Endothelial cell of umbilical vein (primary cell): Measurements from ENCODE around the gene MACROH2A2. TPM values are rescaled to one million over a fixed set of nuclear protein-coding genes. Genes with fewer than 3 reads are reported as not detected.

Source experiments
- BruUV-seq: library from RNA; stranded (reverse); fragments of 400-500 nt; replicated peaks from 2 replicates; lab custom pipeline; 2021; lab: Mats Ljungman, UMichigan
- CTCF ChIA-PET: fragments of 300-600, 350-600 bp; sonication (Branson Sonifier 250); formaldehyde crosslinking; loops from one replicate; lab custom pipeline; 2021; ENCODE audit warnings: antibody characterized with exemption, inconsistent platforms; lab: Charles Lee
- POLR2A ChIA-PET: fragments of 300-600, 350-600 bp; sonication (Branson Sonifier 250); formaldehyde crosslinking; loops from one replicate; lab custom pipeline; 2021; ENCODE audit warnings: antibody characterized with exemption, inconsistent platforms; lab: Charles Lee
- DNase-seq: peaks from one replicate; pipeline ENCODE4 v3.0.0-alpha.2; 2011; ENCODE audit warnings: low read depth, low spot score
- FAIRE-seq: peaks from 2 replicates; lab custom pipeline; 2011; peaks lifted over from hg19 to GRCh38; lab: Jason Lieb, UNC
- H2AFZ ChIP-seq: 2 replicates; pipeline ENCODE4 v1.6.0; 2012; ENCODE audit warnings: low read depth, low read length, control low read depth, inconsistent platforms
- H3K27ac ChIP-seq: 2 replicates; pipeline ENCODE4 v1.5.1; 2011; ENCODE audit warnings: low read depth, mild to moderate bottlenecking, control low read depth, low read length, moderate library complexity; ENCODE audit not compliant: insufficient read depth
- H3K27me3 ChIP-seq, 2 experiments: 2 replicates each; pipeline versions ENCODE4 v1.6.0 to v1.6.1; 2011; ENCODE audit warnings: low read length in 2 of 2, mixed read lengths in 1 of 2; ENCODE audit not compliant: control insufficient read depth in 2 of 2, insufficient read depth in 2 of 2
- H3K36me3 ChIP-seq, 2 experiments: 2 replicates in 1 of 2; 3 replicates in 1 of 2; pipeline ENCODE4 v1.5.1; 2011; ENCODE audit warnings: low read length in 2 of 2, mild to moderate bottlenecking in 1 of 2, moderate library complexity in 1 of 2; ENCODE audit not compliant: control insufficient read depth in 2 of 2, insufficient read depth in 2 of 2; ENCODE audit errors: extremely low read depth in 1 of 2
- H3K4me1 ChIP-seq: 3 replicates; pipeline ENCODE4 v1.5.1; 2011; ENCODE audit warnings: mild to moderate bottlenecking, low read length; ENCODE audit not compliant: control insufficient read depth, insufficient read depth; ENCODE audit errors: extremely low read depth
- H3K4me2 ChIP-seq: 2 replicates; pipeline ENCODE4 v1.6.1; 2011; ENCODE audit warnings: low read length, control low read depth, mixed read lengths; ENCODE audit not compliant: insufficient read depth
- H3K4me3 ChIP-seq, 3 experiments: fragments of 200-600 bp in 1 of 3; sonication (generic), shearing (Covaris generic) in 1 of 3; replicated peaks in 1 of 3; 2 replicates each; pipeline ENCODE4 v1.5.1; 2011 to 2016; ENCODE audit warnings: control low read depth in 3 of 3, low read length in 3 of 3, mild to moderate bottlenecking in 2 of 3, inconsistent platforms in 1 of 3, low read depth in 1 of 3, moderate library complexity in 1 of 3; ENCODE audit not compliant: insufficient read depth in 1 of 3
- H3K79me2 ChIP-seq: 2 replicates; pipeline ENCODE4 v1.6.0; 2012; ENCODE audit warnings: low read length, inconsistent platforms; ENCODE audit not compliant: control insufficient read depth, insufficient read depth
- H3K9ac ChIP-seq: replicated peaks from 2 replicates; pipeline ENCODE3; 2011; ENCODE audit warnings: low read length, control low read depth; ENCODE audit not compliant: insufficient read depth; ENCODE audit errors: extremely low read depth
- H3K9me1 ChIP-seq: replicated peaks from 3 replicates; pipeline ENCODE4 v1.6.0; 2011; ENCODE audit warnings: mild to moderate bottlenecking, low read length; ENCODE audit not compliant: control insufficient read depth, insufficient read depth; ENCODE audit errors: extremely low read depth
- H3K9me3 ChIP-seq: replicated peaks from 2 replicates; pipeline ENCODE4 v1.5.1; 2012; ENCODE audit warnings: low read length, inconsistent platforms; ENCODE audit not compliant: control insufficient read depth, insufficient read depth
- H4K20me1 ChIP-seq: replicated peaks from 2 replicates; pipeline ENCODE3; 2011; ENCODE audit warnings: mild to moderate bottlenecking, low read length; ENCODE audit not compliant: control insufficient read depth, insufficient read depth; ENCODE audit errors: extremely low read depth
- EZH2 ChIP-seq: IDR thresholded peaks from 2 replicates; pipeline ENCODE4 v1.6.1; 2012; ENCODE audit warnings: borderline replicate concordance, low read depth, mild to moderate bottlenecking, moderate library complexity, low read length, inconsistent platforms; ENCODE audit not compliant: severe bottlenecking
- FOS ChIP-seq: IDR thresholded peaks from 2 replicates; pipeline ENCODE4 v1.6.1; 2011; ENCODE audit warnings: mild to moderate bottlenecking, low read length, moderate library complexity, borderline replicate concordance; ENCODE audit not compliant: insufficient read depth
- GATA2 ChIP-seq: IDR thresholded peaks from 2 replicates; pipeline ENCODE4 v1.7.0; 2011; ENCODE audit warnings: low read depth, mild to moderate bottlenecking, moderate library complexity, mixed read lengths, low read length; ENCODE audit not compliant: insufficient read length, insufficient read depth
- JUN ChIP-seq: IDR thresholded peaks from 2 replicates; pipeline ENCODE4 v1.6.1; 2011; ENCODE audit warnings: borderline replicate concordance, low read depth; ENCODE audit not compliant: insufficient read length, insufficient read depth
- MYC ChIP-seq: IDR thresholded peaks from one replicate; pipeline ENCODE4 v1.6.1; 2011; ENCODE audit warnings: mild to moderate bottlenecking, low read depth, low read length
- POLR2A ChIP-seq: IDR thresholded peaks from 2 replicates; pipeline ENCODE4 v1.6.1; 2012; ENCODE audit warnings: low read depth, mild to moderate bottlenecking, control low read depth, low read length
- POLR2AphosphoS5 ChIP-seq: IDR thresholded peaks from 2 replicates; pipeline ENCODE4 v1.6.1; 2012; ENCODE audit warnings: low read depth, mild to moderate bottlenecking, control low read depth, low read length, moderate library complexity; ENCODE audit not compliant: insufficient read depth
- dilution Hi-C: fragments of 300-500 bp; cut with MboI; formaldehyde crosslinking; loops from one replicate; pipeline ENCODE4 v1.15.0; 2019; ENCODE audit warnings: low sequenced_read_pairs; ENCODE audit not compliant: extremely low pct_ligation_motif_present
- intact Hi-C: fragments of 100-400 bp; cut with micrococcal nuclease; formaldehyde crosslinking; loops from one replicate; pipeline ENCODE4 v1.10.0; 2022
- polyA plus RNA-seq, 4 experiments: library from polyadenylated mRNA; depleted of rRNA in 3 of 4; stranded (reverse) in 3 of 4; unstranded in 1 of 4; fragments of >200 nt; gene quantifications; 2 replicates each; pipeline versions ENCODE4 v1.2.1 to v1.2.3, GENCODE V29; 2011 to 2012; ENCODE audit warnings: missing spikeins in 1 of 4
- total RNA-seq: library from RNA; stranded (reverse); gene quantifications from 2 replicates; pipeline ENCODE4 v1.2.3, GENCODE V29; 2021
- TF ChIP-seq, protein P1 (sequence below), 2 donors: IDR thresholded peaks; 1 replicate in 1 of 2; 2 replicates in 1 of 2; pipeline ENCODE4 v1.5.1; 2011; ENCODE audit warnings: low read length in 2 of 2, mild to moderate bottlenecking in 2 of 2, moderate library complexity in 2 of 2, control low read depth in 1 of 2, inconsistent platforms in 1 of 2, low read depth in 1 of 2; ENCODE audit not compliant: insufficient read depth in 1 of 2; ENCODE audit errors: extremely low read depth in 1 of 2
- TF ChIP-seq, protein P2 (sequence below): IDR thresholded peaks from 2 replicates; pipeline ENCODE4 v1.6.1; 2011; ENCODE audit not compliant: insufficient read depth, insufficient read length

The MACROH2A2 gene
- total and polyA plus RNA-seq, 2 donors (not counting 3 experiments of a cell fraction or from before 2014, with no cell fraction given), result 0.08 TPM; not detected in 1

GRCh38 chr10:70031215-70031614 is 21.4 kb upstream of the MACROH2A2 start:
- dilution Hi-C loops, result no loop called here
- no peak overlapping the region for H3K4me3 ChIP-seq
- DNase-seq, result no peak
- no peak overlapping the region for H3K27ac ChIP-seq
- no peak overlapping the region for H3K9ac ChIP-seq
- no TSS peak for BruUV-seq
- no peaks in the 10 kb centered on the region for H3K79me2 ChIP-seq
- POLR2A ChIA-PET, result no interaction called here
- H3K4me1 ChIP-seq, result no peaks in the 10 kb centered on the region
- H3K4me2 ChIP-seq, result no peak overlapping the region
- TF ChIP-seq MYC, result no peak
- no peak for TF ChIP-seq POLR2AphosphoS5
- no peak for TF ChIP-seq EZH2
- TF ChIP-seq GATA2, result no peak
- TF ChIP-seq, protein P1, sequence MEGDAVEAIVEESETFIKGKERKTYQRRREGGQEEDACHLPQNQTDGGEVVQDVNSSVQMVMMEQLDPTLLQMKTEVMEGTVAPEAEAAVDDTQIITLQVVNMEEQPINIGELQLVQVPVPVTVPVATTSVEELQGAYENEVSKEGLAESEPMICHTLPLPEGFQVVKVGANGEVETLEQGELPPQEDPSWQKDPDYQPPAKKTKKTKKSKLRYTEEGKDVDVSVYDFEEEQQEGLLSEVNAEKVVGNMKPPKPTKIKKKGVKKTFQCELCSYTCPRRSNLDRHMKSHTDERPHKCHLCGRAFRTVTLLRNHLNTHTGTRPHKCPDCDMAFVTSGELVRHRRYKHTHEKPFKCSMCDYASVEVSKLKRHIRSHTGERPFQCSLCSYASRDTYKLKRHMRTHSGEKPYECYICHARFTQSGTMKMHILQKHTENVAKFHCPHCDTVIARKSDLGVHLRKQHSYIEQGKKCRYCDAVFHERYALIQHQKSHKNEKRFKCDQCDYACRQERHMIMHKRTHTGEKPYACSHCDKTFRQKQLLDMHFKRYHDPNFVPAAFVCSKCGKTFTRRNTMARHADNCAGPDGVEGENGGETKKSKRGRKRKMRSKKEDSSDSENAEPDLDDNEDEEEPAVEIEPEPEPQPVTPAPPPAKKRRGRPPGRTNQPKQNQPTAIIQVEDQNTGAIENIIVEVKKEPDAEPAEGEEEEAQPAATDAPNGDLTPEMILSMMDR (IDR thresholded peaks at IDR 0.05; ENCODE audit: extremely low read depth in 1 of 2, insufficient read depth in 1 of 2, low read depth in 1 of 2, low read length in 2 of 2), result no peak
- no peak for TF ChIP-seq POLR2A
- TF ChIP-seq, protein P2, sequence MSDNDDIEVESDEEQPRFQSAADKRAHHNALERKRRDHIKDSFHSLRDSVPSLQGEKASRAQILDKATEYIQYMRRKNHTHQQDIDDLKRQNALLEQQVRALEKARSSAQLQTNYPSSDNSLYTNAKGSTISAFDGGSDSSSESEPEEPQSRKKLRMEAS, result no peak
- no peak for TF ChIP-seq FOS
- no peak for TF ChIP-seq JUN
- H3K9me3 ChIP-seq, result no peaks in the 10 kb centered on the region
- H3K9me1 ChIP-seq, result no peaks in the 10 kb centered on the region
- H4K20me1 ChIP-seq, result no peaks in the 10 kb centered on the region
- H3K27me3 ChIP-seq, result peaks cover 13 to 25% of the 10 kb centered on the region in 2 experiments
- intact Hi-C loops, result no loop called here
- no peak overlapping the region for H2AFZ ChIP-seq
- FAIRE-seq, result no peak
- CTCF ChIA-PET, result no interaction called here
- H3K36me3 ChIP-seq, result no peaks in the 10 kb centered on the region
